Muscle layer of colon (tissue), 2 donors: ENCODE measurements around the gene PIK3R6.

ENCODE experiments used
- H3K27ac ChIP-seq: one replicate; pipeline ENCODE4 v1.7.0; 2013; ENCODE audit warnings: low read depth, mild to moderate bottlenecking, low read length, moderate library complexity
- H3K27me3 ChIP-seq, 2 donors: one replicate each; pipeline ENCODE4 v1.7.0; 2013; ENCODE audit warnings: low read length in 2 of 2, mild to moderate bottlenecking in 2 of 2; ENCODE audit not compliant: insufficient read depth in 2 of 2, control insufficient read depth in 1 of 2
- H3K36me3 ChIP-seq: one replicate; pipeline ENCODE4 v1.7.0; 2013; ENCODE audit warnings: mild to moderate bottlenecking, low read length; ENCODE audit not compliant: insufficient read depth
- H3K4me1 ChIP-seq: one replicate; pipeline ENCODE4 v1.7.0; 2013; ENCODE audit warnings: mild to moderate bottlenecking, low read length; ENCODE audit not compliant: insufficient read depth
- H3K4me3 ChIP-seq, 2 donors: one replicate each; pipeline ENCODE4 v1.7.0; 2013; ENCODE audit warnings: low read length in 2 of 2, low read depth in 1 of 2, mild to moderate bottlenecking in 1 of 2, moderate library complexity in 1 of 2
- H3K9ac ChIP-seq: one replicate; pipeline ENCODE4 v1.7.0; 2013; ENCODE audit warnings: low read length
- H3K9me3 ChIP-seq: one replicate; pipeline ENCODE4 v1.7.0; 2013; ENCODE audit warnings: mild to moderate bottlenecking, low read length
- donor health status: abdominal sarcoma.
- donor health status: Adenocarcinoma of cecum.

The PIK3R6 gene

GRCh38 chr17:8881606-8882005 is 14.1 kb upstream of the PIK3R6 start:
- H3K27ac ChIP-seq, result no peak overlapping the region
- no peaks in the 10 kb centered on the region for H3K36me3 ChIP-seq
- no peak overlapping the region for H3K4me3 ChIP-seq
- no peaks in the 10 kb centered on the region for H3K9me3 ChIP-seq
- H3K4me1 ChIP-seq, result no peaks in the 10 kb centered on the region
- H3K9ac ChIP-seq, result no peak overlapping the region
- no peaks in the 10 kb centered on the region for H3K27me3 ChIP-seq

- Histone ChIP-seq H3K4me1 (no peaks in the 10 kb centered on the region), H3K27me3 (no peaks in the 10 kb centered on the region), H3K9ac (no peak overlapping the region), H3K9me3 (no peaks in the 10 kb centered on the region), H3K4me3 (no peak overlapping the region), H3K27ac (no peak overlapping the region), H3K36me3 (no peaks in the 10 kb centered on the region)
These were observed 13.0 kb upstream of the PIK3R6 start for GRCh38 chr17:8880466-8880865.

- Histone ChIP-seq H3K27me3 (no peaks in the 10 kb centered on the region), H3K9ac (no peak overlapping the region), H3K4me3 (no peak overlapping the region), H3K4me1 (no peaks in the 10 kb centered on the region), H3K27ac (no peak overlapping the region), H3K36me3 (no peaks in the 10 kb centered on the region), H3K9me3 (no peaks in the 10 kb centered on the region)
These were observed 11.9 kb upstream of the PIK3R6 start for GRCh38 chr17:8879410-8879809.

GRCh38 chr17:8877984-8878383 is 10.5 kb upstream of the PIK3R6 start:
- Histone ChIP-seq H3K27me3 (peaks cover 0 to 10% of the 10 kb centered on the region in 2 donors), H3K4me3 (no peak overlapping the region), H3K27ac (no peak overlapping the region), H3K4me1 (no peaks in the 10 kb centered on the region), H3K9ac (no peak overlapping the region), H3K36me3 (no peaks in the 10 kb centered on the region), H3K9me3 (no peaks in the 10 kb centered on the region)

- Histone ChIP-seq H3K27me3 (peaks cover 0 to 10% of the 10 kb centered on the region in 2 donors), H3K36me3 (no peaks in the 10 kb centered on the region), H3K9ac (no peak overlapping the region), H3K9me3 (no peaks in the 10 kb centered on the region), H3K27ac (no peak overlapping the region), H3K4me3 (no peak overlapping the region), H3K4me1 (no peaks in the 10 kb centered on the region)
These were observed 8.5 kb upstream of the PIK3R6 start for GRCh38 chr17:8875957-8876356.

GRCh38 chr17:8875436-8875835 is 8.0 kb upstream of the PIK3R6 start:
- H3K9me3 ChIP-seq, result no peaks in the 10 kb centered on the region
- no peak overlapping the region for H3K27ac ChIP-seq
- no peak overlapping the region for H3K4me3 ChIP-seq
- no peak overlapping the region for H3K9ac ChIP-seq
- no peaks in the 10 kb centered on the region for H3K36me3 ChIP-seq
- no peaks in the 10 kb centered on the region for H3K4me1 ChIP-seq
- peaks cover 0 to 10% of the 10 kb centered on the region in 2 donors for H3K27me3 ChIP-seq

GRCh38 chr17:8873801-8874715 is 6.6 kb upstream of the PIK3R6 start:
- Histone ChIP-seq H3K9me3 (no peaks in the 10 kb centered on the region), H3K4me1 (no peaks in the 10 kb centered on the region), H3K9ac (no peak overlapping the region), H3K4me3 (no peak overlapping the region), H3K27me3 (peaks cover 0 to 10% of the 10 kb centered on the region in 2 donors), H3K27ac (no peak overlapping the region), H3K36me3 (no peaks in the 10 kb centered on the region)

GRCh38 chr17:8872705-8873435 is 5.4 kb upstream of the PIK3R6 start:
- H3K9ac ChIP-seq, result no peak overlapping the region
- H3K27me3 ChIP-seq, result peaks cover 0 to 10% of the 10 kb centered on the region in 2 donors
- H3K36me3 ChIP-seq, result no peaks in the 10 kb centered on the region
- H3K9me3 ChIP-seq, result no peaks in the 10 kb centered on the region
- no peak overlapping the region for H3K27ac ChIP-seq
- H3K4me3 ChIP-seq, result no peak overlapping the region
- H3K4me1 ChIP-seq, result no peaks in the 10 kb centered on the region

GRCh38 chr17:8872036-8872704 is 4.7 kb upstream of the PIK3R6 start:
- Histone ChIP-seq H3K27me3 (peaks cover 0 to 10% of the 10 kb centered on the region in 2 donors), H3K27ac (no peak overlapping the region), H3K4me1 (no peaks in the 10 kb centered on the region), H3K4me3 (no peak overlapping the region), H3K9me3 (no peaks in the 10 kb centered on the region), H3K36me3 (no peaks in the 10 kb centered on the region), H3K9ac (no peak overlapping the region)

GRCh38 chr17:8871081-8871581 is 3.7 kb upstream of the PIK3R6 start:
- H3K27ac ChIP-seq, result no peak overlapping the region
- no peaks in the 10 kb centered on the region for H3K36me3 ChIP-seq
- no peaks in the 10 kb centered on the region for H3K4me1 ChIP-seq
- H3K4me3 ChIP-seq, result no peak overlapping the region
- H3K9ac ChIP-seq, result no peak overlapping the region
- peaks cover 0 to 10% of the 10 kb centered on the region in 2 donors for H3K27me3 ChIP-seq
- no peaks in the 10 kb centered on the region for H3K9me3 ChIP-seq

GRCh38 chr17:8870406-8871040 is 3.0 kb upstream of the PIK3R6 start:
- no peaks in the 10 kb centered on the region for H3K9me3 ChIP-seq
- H3K4me3 ChIP-seq, result no peak overlapping the region
- no peaks in the 10 kb centered on the region for H3K36me3 ChIP-seq
- no peak overlapping the region for H3K27ac ChIP-seq
- H3K27me3 ChIP-seq, result peaks cover 0 to 10% of the 10 kb centered on the region in 2 donors
- H3K4me1 ChIP-seq, result no peaks in the 10 kb centered on the region
- H3K9ac ChIP-seq, result no peak overlapping the region
